GM19455 (cell line): ENCODE data around the gene MSANTD2.
"Not testable (repeated sequence)": the region's sequence is repeated elsewhere in the genome, so short reads cannot be mapped to it uniquely, and the experiment has no call there.

Source experiments
- ATAC-seq: cut with Tn5 transposase; IDR thresholded peaks from one replicate; pipeline ENCODE4 v1.9.1; 2021; ENCODE audit not compliant: unreplicated experiment

MSANTD2 gene

DNA sequence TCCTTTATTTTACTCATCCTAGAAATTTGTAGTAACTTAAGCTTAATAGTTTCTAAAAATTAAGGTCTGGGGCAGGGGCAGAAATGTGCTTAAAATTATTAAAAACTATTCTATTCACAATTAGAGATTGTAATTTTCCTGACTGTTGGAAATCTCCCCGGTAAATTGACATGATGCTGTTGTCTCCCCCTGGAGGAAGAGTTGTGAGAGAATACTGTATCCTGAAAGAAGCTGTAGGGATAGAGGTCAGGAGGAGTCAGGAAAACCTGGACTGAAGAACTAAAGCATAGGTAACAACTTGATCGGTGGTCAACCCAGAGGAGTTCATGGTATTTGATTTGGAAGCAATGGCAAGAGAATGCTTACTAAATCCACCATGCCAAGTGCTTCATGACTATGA is 21.9 kb downstream of the MSANTD2 start:
- no peak for ATAC-seq

DNA sequence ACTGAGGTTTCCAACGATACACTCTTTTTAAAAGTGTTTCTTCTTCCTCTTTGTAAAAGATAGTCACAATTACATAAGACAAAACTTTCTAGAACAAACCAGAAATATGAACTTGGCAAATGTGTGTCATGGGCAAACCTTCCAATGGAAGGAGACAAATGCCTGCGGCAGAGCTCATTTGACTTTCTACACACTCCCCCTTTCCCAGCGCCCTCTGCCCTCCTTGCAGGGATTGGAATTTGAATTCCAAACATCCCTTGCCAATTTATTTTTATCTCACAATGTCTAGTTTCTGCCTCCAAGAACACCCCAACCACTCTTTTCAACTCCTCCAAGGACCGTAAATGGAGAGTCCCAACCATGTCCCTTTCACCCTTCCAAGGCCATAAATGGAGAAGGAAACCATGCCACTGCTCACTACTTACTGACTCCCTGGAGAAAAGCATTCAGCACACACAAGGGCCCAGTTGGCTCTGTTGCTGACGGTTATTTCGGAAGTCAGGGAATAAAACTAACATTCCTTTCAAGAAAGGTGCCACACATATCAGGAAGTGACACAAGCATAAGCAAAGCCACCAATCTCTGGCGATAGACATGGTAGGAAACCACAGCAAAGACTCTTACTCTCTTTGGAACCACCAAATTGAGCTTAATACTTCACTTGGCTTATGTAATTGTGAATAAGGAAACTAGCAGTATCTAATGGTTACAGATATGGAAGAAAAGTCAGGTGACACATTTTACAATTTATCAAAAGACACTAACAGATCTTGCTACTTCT is 23.2 kb downstream of the MSANTD2 start:
- ATAC-seq = no peak

- ATAC-seq = not testable (repeated sequence)
Observed at GRCh38 chr11:124770959-124771358, 29.2 kb downstream of the MSANTD2 start.

DNA sequence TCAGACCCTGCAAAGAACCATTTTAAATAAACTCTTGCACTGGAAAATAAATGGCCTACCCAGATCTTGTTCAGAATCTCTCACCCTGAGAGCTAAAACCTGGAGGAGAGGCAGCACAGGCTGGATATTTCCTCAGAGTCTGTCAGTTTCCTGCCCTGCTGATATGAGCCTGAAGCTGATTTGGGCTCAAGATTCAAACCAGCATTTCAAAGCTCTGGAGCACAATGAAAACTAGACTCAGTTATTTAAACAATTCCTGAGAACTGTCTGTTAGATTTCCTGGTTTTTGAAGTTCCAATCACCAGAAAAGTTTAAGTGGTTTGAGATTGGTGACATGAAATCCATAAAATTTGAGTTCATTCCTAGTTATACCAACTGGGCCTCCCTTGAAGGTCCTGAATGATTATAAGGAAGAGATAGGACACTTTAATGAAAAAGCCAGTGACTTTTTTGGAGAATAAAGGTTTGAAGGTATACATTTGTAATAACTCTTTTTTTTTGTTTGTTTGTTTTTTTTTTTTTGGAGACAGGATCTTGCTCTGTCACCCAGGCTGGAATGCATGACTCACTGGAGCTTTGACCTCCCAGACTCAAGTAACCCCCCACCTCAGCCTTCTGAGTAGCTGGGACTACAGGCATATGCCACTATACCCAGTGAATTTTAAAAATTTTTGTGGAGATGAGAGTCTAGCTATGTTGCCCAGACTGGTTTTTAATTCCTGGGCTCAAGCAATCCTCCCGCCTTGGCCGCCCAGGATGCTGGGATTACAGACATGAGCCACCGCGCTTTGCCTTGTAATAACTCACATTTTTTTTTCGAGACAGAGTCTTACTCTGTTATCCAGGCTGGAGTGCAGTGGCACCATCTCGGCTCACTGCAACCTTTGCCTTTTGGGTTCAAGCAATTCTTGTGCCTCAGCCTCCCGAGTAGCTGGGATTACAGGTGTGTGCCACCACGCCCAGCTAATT is 30.1 kb downstream of the MSANTD2 start:
- no peak for ATAC-seq

DNA sequence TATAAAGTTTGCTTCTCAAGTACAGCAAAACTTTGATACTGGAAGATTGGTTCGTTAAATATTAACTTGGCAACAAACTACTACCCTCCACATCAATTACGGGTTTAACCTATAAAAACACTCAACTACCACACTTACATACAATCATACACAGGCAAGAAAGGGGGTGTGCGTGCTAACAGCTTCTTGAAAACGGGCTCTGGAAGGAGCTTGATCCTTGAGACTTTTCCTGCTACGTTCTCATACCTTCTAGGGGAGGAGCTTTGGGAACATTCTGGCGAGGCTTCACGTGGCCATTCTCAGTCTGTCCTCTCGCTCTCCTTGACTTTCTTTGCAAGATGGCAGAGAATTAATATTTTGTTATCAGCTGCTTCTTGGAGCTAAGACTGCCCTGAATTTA is 31.3 kb downstream of the MSANTD2 start:
- no peak for ATAC-seq

DNA sequence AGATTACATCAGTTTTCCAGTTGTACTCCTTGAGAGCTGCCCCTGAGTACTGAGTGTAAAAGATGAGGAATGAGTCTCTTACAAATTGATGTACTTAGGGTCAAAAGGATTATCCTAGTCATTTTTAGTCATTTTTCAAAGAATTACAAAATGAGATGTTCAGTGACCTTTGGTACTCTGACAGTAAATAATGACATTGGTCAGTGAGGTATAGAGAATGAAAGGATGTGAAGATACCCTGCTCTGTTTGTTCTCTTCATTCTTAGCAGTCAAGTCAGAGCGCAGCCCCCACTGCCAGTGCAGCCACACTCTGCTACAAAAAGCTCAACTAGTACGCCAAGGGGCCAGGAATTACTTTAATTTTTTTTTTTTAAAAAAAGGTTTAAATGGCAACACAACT is 34.0 kb downstream of the MSANTD2 start:
- no peak for ATAC-seq

DNA sequence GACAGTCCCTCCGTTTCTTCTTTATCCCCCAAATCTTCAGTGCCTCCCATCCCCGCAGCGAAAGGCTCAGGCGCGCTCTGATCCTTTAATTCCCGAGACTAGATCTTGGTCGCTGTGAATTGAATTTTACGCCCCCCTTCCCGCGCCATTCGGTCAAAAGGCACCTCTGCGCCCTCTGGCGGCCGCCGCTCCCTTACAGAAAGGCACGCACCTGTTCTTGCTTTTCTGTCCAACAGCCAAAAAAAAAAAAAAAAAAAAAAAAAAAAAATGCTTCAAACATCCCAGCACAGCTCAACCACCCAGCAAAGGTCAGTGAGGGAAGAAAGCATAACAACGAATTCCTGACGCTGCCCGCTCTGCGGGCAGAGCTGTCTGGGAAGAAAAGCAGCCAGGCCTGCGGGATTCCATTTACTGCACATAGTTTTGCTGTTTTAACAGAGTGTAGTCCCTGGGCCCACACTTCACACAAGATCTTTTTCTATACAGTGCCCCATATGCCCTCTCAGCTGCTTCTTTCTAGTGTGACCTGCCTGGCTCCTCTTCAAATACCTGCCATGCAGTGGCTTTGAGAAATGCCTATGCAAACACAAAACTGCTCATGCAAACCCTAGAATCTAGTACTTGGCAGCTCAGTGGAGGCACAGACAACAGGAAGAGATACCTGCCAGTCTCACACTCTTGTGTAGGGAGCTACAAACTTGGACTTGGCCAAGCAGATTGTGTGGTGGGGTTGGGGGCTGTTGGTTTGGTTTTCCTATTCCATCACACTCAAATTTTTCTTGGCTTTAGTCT is 36.9 kb downstream of the MSANTD2 start:
- ATAC-seq = peak; percentile 21

DNA sequence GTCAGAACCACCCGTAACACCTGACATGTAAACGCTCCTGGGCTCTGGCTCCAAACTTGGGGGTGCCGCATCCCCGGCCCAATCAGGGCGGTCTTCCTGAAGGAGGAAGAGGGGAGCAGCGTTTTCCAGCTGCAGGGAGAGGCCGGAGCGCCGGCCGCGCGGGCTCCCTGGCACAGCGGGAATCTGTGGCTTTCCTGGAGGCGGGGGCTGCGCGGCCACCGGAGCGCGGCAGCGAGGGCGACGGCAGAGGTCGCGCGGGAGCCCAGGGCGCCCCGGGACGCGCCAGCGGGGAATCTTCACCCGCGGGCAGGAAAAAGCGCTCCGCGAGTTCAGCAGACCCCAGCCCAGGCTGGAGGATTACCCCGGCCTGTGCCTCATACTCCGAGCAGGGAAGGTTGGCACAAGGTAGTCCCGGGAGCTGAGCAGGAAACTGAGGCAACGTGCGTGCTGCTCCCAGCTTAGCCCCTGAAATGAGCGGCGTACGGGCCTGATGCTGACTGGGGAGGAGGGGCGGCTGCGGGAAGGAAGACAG is 37.5 kb downstream of the MSANTD2 start:
- peak; percentile 15 for ATAC-seq

GRCh38 chr11:124762105-124762623 is 38.0 kb downstream of the MSANTD2 start, which contains the start of gene ESAM:
Gene ESAM (minus strand): TSS chr11:124762290. CDS start chr11:124762154, 136 bp downstream.
- ATAC-seq = peak; percentile 55

DNA sequence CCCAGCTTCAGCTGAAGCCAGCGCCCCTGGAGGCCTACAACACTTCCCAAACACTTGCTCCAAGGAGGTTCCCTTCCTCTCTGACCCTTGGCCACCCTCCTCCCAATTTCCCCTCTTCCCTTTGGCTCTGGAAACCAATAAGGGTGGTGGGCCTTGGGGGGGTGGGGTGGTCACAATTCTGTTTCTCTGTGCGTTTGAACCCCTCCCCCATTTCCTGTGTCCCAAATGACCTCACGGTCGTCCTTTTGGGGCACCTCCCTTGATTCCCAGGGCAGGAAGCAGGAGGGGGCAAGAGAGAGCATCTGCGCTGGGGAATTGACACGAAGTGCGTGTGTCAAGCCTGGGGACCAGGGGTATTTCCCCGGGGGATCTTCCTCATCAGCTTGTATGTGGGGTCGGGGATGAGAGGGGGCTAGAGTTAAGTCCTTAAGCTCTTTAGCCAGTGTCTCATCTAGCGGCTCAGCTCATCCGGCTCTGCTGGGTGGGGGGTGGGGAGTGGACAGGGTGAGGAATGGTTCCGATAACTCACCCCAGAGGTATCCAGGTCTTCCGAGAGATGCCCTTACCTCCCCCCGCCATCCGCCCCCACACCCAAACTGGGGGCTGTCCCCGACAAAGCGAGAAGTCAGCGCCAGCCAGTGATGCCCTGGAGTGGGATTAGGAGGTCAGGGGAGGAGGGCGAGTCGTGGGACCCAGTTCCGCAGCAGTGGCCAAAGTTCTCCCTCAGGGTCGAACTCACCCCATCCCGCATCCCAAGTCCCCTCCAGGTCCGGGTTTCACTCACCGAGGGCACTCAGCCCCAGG is 38.7 kb downstream of the MSANTD2 start:
- no peak for ATAC-seq

DNA sequence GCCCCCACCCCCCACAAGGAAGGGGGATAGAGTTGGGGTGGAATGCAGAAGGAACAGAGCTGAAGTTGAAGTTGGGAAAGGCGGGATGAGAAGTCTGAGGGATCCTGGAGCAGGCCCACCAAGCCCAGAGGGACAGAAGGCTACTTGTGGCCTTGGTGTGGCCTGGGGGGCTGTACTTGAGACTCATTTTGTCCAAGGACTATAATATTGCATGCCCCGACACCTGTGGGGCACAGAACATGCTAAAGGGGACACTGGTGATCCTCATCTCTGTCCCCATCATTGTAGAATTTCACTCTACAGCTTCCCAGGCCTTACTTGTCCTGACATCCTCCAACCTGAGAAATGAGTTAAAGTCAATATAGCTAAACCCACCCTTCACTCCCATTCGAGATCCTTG is 39.4 kb downstream of the MSANTD2 start:
- no peak for ATAC-seq

GRCh38 chr11:124760205-124760652 is 40.0 kb downstream of the MSANTD2 start:
- peak; percentile 18 for ATAC-seq

- ATAC-seq = peak; percentile 17
Observed at GRCh38 chr11:124759266-124760204, 40.7 kb downstream of the MSANTD2 start.

GRCh38 chr11:124758355-124759265 is 41.6 kb downstream of the MSANTD2 start:
- ATAC-seq = peak; percentile 46

GRCh38 chr11:124757320-124757719 is 42.9 kb downstream of the MSANTD2 start:
- ATAC-seq = no peak

GRCh38 chr11:124756753-124757227 is 43.4 kb downstream of the MSANTD2 start:
- no peak for ATAC-seq

- ATAC-seq = no peak
Observed at GRCh38 chr11:124756033-124756752, 44.0 kb downstream of the MSANTD2 start.
